Neural cell (in vitro differentiated cells): ENCODE measurements around the gene SYT5.

ENCODE experiments used
- CTCF ChIP-seq: fragments of 450-650 bp; IDR thresholded peaks from 2 replicates; pipeline ENCODE4 v1.5.1; 2014; ENCODE audit warnings: antibody characterized with exemption, mild to moderate bottlenecking, moderate library complexity; ENCODE audit not compliant: poor library complexity, severe bottlenecking
- EZH2 ChIP-seq: fragments of 200-600, 300-800 bp; shearing (Covaris generic), sonication (generic); IDR thresholded peaks from 2 replicates; pipeline ENCODE4 v1.6.1; 2014; ENCODE audit warnings: antibody characterized with exemption, low read length, borderline replicate concordance, mild to moderate bottlenecking; ENCODE audit not compliant: insufficient read depth, poor library complexity, severe bottlenecking
- MXI1 ChIP-seq: fragments of 450-650 bp; conservative IDR thresholded peaks from 2 replicates; pipeline ENCODE4 v1.6.1; 2014; ENCODE audit warnings: antibody characterized with exemption, mild to moderate bottlenecking; ENCODE audit not compliant: poor library complexity, severe bottlenecking
- POLR2AphosphoS5 ChIP-seq: IDR thresholded peaks from 2 replicates; pipeline ENCODE4 v1.6.1; 2012
- RAD21 ChIP-seq: fragments of 450-650 bp; conservative IDR thresholded peaks from 2 replicates; pipeline ENCODE4 v1.6.1; 2014; ENCODE audit warnings: antibody characterized with exemption, mild to moderate bottlenecking, moderate library complexity
- REST ChIP-seq: IDR thresholded peaks from 2 replicates; pipeline ENCODE4 v1.6.1; 2012; ENCODE audit warnings: borderline replicate concordance
- SMC3 ChIP-seq: fragments of 450-650 bp; conservative IDR thresholded peaks from 2 replicates; pipeline ENCODE4 v1.6.1; 2014; ENCODE audit warnings: antibody characterized with exemption, mild to moderate bottlenecking, moderate library complexity; ENCODE audit not compliant: poor library complexity
- TAF1 ChIP-seq: IDR thresholded peaks from 2 replicates; pipeline ENCODE4 v1.6.1; 2012; ENCODE audit warnings: low read depth

- TF ChIP-seq CTCF (no peak), POLR2AphosphoS5 (no peak), REST (no peak), SMC3 (no peak), RAD21 (no peak), TAF1 (no peak), EZH2 (no peak), MXI1 (no peak)
Observed at GRCh38 chr19:55229789-55230182, 49.7 kb upstream of the SYT5 start.
